ENCODE measurements around the gene ABCG8. TPM values are rescaled to one million over a fixed set of nuclear protein-coding genes. Genes with fewer than 3 reads are reported as not detected.
A peak's percentile ranks its signal among the peaks of the same experiment; 100 is the strongest.

The ABCG8 gene
- polyA plus RNA-seq, 1 of the 3 experiments (the other 2 are of a cell fraction) = not detected

DNA sequence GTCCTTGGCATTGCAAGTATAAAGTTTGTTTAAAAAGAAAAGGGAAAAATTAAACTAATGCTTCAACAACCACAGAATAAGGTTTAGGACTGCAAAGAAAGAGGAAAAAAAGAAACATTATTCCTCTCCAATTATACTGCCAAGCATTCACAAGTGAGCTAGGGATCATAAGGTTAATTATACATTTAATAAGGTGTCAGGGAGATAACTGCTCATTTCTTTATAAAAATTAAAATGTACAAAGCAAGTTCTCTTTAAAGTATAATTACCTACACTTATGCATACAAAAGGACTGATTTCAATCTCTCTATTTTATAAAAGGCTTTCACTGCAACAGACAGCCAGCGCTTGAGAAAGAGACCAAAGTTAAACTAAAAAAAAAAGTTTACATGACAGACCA is 58.1 kb downstream of the ABCG8 start (continued):
- no peak for TF ChIP-seq PBX3 (IDR thresholded peaks at IDR 0.05)

DNA sequence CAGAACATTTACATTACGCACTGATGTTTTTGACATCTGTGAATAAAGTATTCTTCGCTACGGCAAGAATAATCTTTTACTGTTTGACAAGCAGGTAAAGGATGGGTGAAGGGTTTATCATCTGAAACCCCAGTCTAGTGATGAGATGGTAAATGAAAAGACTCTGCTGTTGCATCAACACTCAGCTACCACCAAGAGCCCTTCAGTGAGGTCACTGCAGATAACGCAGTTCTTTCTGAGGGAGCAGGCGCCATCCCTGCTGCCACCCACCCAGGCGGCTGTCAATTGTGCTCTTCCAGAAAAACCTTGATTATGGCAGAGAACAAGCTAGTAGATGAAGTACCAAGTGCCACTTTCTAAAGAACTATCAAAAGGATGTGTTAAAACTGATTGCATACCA is 58.7 kb downstream of the ABCG8 start:
- Histone ChIP-seq H2AFZ (ENCODE audit: low read depth) (no peak overlapping the region), H3K27ac (ENCODE audit: low read depth in 2 of 2, low read length in 1 of 2) (no peak overlapping the region), H3K9me3 (no peaks in the 10 kb centered on the region), H3K4me3 (ENCODE audit: low read depth in 2 of 2, low read length in 1 of 2) (no peak overlapping the region), H4K20me1 (ENCODE audit: insufficient read depth) (no peaks in the 10 kb centered on the region), H3K27me3 (ENCODE audit: insufficient read depth) (no peaks in the 10 kb centered on the region), H3K4me1 (ENCODE audit: control insufficient read depth in 1 of 2, insufficient read depth in 2 of 2, low read depth in 1 of 2, low read length in 1 of 2) (no peaks in the 10 kb centered on the region), H3F3A (replicated peaks; ENCODE audit: insufficient read depth) (peaks cover 7% of the 10 kb centered on the region), H3K36me3 (replicated peaks in 1 of 2; ENCODE audit: control insufficient read depth in 1 of 2, insufficient read depth in 2 of 2, low read length in 1 of 2) (peaks cover 80 to 95% of the 10 kb centered on the region in 2 experiments), H3K4me2 (no peak overlapping the region), H3K9me2 (no peaks in the 10 kb centered on the region; the same call in 1 of the 2 replicates), H3K9ac (no peak overlapping the region), H3K79me2 (ENCODE audit: insufficient read depth) (no peaks in the 10 kb centered on the region)
- 98% methylated on average over 6 of the region's 6 CpGs for WGBS (ENCODE audit: low lambda C conversion rate)
- no peak for DNase-seq
- POLR2A ChIA-PET = no interaction called here
- no peak for TF ChIP-seq MEF2A (IDR thresholded peaks at IDR 0.05; ENCODE audit: borderline replicate concordance, low read depth)
- no peak for TF ChIP-seq RXRA (IDR thresholded peaks at IDR 0.05; ENCODE audit: borderline replicate concordance, low read depth)
- no peak for TF ChIP-seq TCF12 (IDR thresholded peaks at IDR 0.05)
- TF ChIP-seq EP300 (IDR thresholded peaks at IDR 0.05; ENCODE audit: borderline replicate concordance in 1 of 2, low read depth in 1 of 2, low read length in 1 of 2) = no peak
- no peak for TF ChIP-seq EZH2phosphoT487 (IDR thresholded peaks at IDR 0.05; ENCODE audit: borderline replicate concordance, low read depth)
- no peak for TF ChIP-seq RFX5 (IDR thresholded peaks at IDR 0.05; ENCODE audit: low read length)
- CTCF ChIA-PET = interaction anchor here (1.0 to 2.0 kb wide), 4 partner anchors 20 to 321 kb away, joined by 3 to 10 read pairs (median 4); no protein-coding TSS in a partner anchor

- peak; percentile 39 for DNase-seq
- Histone ChIP-seq H3K27ac (ENCODE audit: low read depth in 2 of 2, low read length in 1 of 2) (no peak overlapping the region), H3K4me3 (ENCODE audit: low read depth in 2 of 2, low read length in 1 of 2) (no peak overlapping the region), H3K9me2 (no peaks in the 10 kb centered on the region; the same call in 1 of the 2 replicates), H4K20me1 (ENCODE audit: insufficient read depth) (no peaks in the 10 kb centered on the region), H3K27me3 (ENCODE audit: insufficient read depth) (no peaks in the 10 kb centered on the region), H3K9ac (no peak overlapping the region), H3K4me1 (ENCODE audit: control insufficient read depth in 1 of 2, insufficient read depth in 2 of 2, low read depth in 1 of 2, low read length in 1 of 2) (no peaks in the 10 kb centered on the region), H3K9me3 (no peaks in the 10 kb centered on the region), H3K4me2 (no peak overlapping the region), H3K79me2 (ENCODE audit: insufficient read depth) (no peaks in the 10 kb centered on the region), H3F3A (replicated peaks; ENCODE audit: insufficient read depth) (peaks cover 7% of the 10 kb centered on the region), H2AFZ (ENCODE audit: low read depth) (no peak overlapping the region), H3K36me3 (replicated peaks in 1 of 2; ENCODE audit: control insufficient read depth in 1 of 2, insufficient read depth in 2 of 2, low read length in 1 of 2) (peaks cover 79 to 95% of the 10 kb centered on the region in 2 experiments)
- WGBS (ENCODE audit: low lambda C conversion rate) = 77% methylated on average over 7 of the region's 11 CpGs
- POLR2A ChIA-PET = no interaction called here
- CTCF ChIA-PET = interaction anchor here (1.0 to 10.9 kb wide), 5 partner anchors 17 to 321 kb away, joined by 3 to 65 read pairs (median 5); no protein-coding TSS in a partner anchor
- peak; percentile 34 for TF ChIP-seq CTCF (IDR thresholded peaks at IDR 0.05)
- TF ChIP-seq, protein P1, sequence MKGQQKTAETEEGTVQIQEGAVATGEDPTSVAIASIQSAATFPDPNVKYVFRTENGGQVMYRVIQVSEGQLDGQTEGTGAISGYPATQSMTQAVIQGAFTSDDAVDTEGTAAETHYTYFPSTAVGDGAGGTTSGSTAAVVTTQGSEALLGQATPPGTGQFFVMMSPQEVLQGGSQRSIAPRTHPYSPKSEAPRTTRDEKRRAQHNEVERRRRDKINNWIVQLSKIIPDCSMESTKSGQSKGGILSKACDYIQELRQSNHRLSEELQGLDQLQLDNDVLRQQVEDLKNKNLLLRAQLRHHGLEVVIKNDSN (IDR thresholded peaks at IDR 0.05; ENCODE audit: borderline replicate concordance, low read depth) = no peak
Measured at GRCh38 chr2:43898134-43898837, 59.5 kb downstream of the ABCG8 start.
